Spleen (tissue), 7 donors: ENCODE measurements around the gene CHKA.

Source experiments
- CTCF ChIP-seq, 11 experiments: fragments of 200-600 bp in 7 of 11; fragments of 450-650 bp in 4 of 11; sonication (generic) in 4 of 11; IDR thresholded peaks in 8 of 11; conservative IDR thresholded peaks in 3 of 11; 1 replicate in 7 of 11; 2 replicates in 4 of 11; pipeline versions ENCODE4 v1.4.0 to v1.8.0; 2016 to 2021; ENCODE audit warnings: antibody characterized with exemption in 11 of 11, inconsistent platforms in 4 of 11, mild to moderate bottlenecking in 1 of 11
- POLR2A ChIP-seq, 3 donors: fragments of 450-650 bp; IDR thresholded peaks; one replicate each; pipeline ENCODE4 v1.5.1; 2017; ENCODE audit warnings: antibody characterized with exemption in 3 of 3, mild to moderate bottlenecking in 1 of 3
- donor health status: DM: no; HTN: no; CAD: no; lungs with moderate emphysema.
- donor health status: DM: no; HTN: no; CAD: no.
- donor health status: DM: no; HTN: no; CAD: no.

GRCh38 chr11:68061508-68061907 lies 59.7 kb downstream of the CHKA start:
- TF ChIP-seq CTCF (IDR thresholded peaks at IDR 0.05 in 8 of 11, conservative IDR thresholded peaks at IDR 0.05 in 3 of 11) (no peak), POLR2A (IDR thresholded peaks at IDR 0.05) (no peak)
